ENCODE measurements around the gene P2RY2. TPM values are rescaled to one million over a fixed set of nuclear protein-coding genes. Genes with fewer than 3 reads are reported as not detected.

Gene P2RY2
- polyA plus RNA-seq, 6 donors from 2014 or later = 0.18 TPM; not detected in 5

DNA sequence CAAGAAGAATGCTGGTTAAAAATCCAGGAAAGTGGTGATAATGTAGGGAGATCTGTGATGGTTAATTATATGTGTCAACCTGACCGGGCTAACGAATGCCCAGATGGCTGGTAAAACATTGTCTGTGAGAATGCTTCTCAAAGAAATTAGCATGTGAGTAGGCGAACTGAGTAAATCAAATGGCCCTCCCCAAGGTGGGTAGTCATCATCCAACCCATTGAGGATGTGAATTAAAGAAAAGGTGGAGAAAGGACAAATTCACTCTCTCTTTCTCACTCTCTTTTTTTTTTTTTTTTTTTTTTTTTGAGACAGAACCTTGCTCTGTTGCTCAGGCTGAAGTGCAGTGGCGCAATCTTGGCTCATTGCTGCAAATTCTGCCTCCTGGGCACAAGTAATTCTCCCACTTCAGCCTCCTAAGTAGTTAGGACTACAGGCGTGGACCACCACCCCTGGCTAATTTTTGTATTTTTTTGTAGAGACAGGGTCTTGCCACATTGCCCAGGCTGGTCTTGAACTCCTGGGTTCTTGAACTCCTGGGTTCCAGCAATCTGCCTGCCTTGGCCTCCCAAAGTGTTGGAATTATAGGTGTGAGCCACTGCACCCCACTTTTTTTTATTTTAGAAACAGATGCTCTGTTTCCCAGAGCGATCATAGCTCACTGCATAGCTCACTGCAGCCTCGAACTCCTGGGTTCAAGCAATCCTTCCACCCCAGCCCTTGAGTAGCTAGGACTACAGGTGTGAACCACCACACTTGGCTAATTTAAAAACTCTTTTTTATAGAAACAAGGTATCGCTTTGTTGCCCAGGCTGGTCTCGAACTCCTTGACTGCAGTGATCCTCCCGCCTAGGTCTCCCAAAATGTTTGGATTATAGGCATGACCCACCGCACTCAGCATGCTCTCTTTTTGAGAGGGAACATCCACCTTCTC lies 32.0 kb downstream of the P2RY2 start:
- no peak for ATAC-seq (ENCODE audit: low read depth in 2 of 2)

GRCh38 chr11:73252577-73253191 lies 34.6 kb downstream of the P2RY2 start:
- peak in 1 of 2 donors; percentile 69 for ATAC-seq (ENCODE audit: low read depth in 2 of 2)
- H3K4me3 Mint-ChIP-seq = no peak overlapping the region
- H3K4me1 Mint-ChIP-seq = no peaks in the 10 kb centered on the region
- no peak overlapping the region for H3K27ac Mint-ChIP-seq
- no peak for DNase-seq
- no peaks in the 10 kb centered on the region for H3K9me3 Mint-ChIP-seq
- H3K27me3 Mint-ChIP-seq = no peaks in the 10 kb centered on the region
- no peaks in the 10 kb centered on the region for H3K36me3 Mint-ChIP-seq

More for the DNA sequence above, 32.0 kb downstream of the P2RY2 start:
- Mint-ChIP-seq H3K27me3 (no peaks in the 10 kb centered on the region), H3K36me3 (no peaks in the 10 kb centered on the region), H3K4me3 (no peak overlapping the region), H3K9me3 (no peaks in the 10 kb centered on the region), H3K4me1 (peaks cover 0 to under 1% (median 0%) of the 10 kb centered on the region in 3 donors), H3K27ac (no peak overlapping the region)
- DNase-seq = no peak

DNA sequence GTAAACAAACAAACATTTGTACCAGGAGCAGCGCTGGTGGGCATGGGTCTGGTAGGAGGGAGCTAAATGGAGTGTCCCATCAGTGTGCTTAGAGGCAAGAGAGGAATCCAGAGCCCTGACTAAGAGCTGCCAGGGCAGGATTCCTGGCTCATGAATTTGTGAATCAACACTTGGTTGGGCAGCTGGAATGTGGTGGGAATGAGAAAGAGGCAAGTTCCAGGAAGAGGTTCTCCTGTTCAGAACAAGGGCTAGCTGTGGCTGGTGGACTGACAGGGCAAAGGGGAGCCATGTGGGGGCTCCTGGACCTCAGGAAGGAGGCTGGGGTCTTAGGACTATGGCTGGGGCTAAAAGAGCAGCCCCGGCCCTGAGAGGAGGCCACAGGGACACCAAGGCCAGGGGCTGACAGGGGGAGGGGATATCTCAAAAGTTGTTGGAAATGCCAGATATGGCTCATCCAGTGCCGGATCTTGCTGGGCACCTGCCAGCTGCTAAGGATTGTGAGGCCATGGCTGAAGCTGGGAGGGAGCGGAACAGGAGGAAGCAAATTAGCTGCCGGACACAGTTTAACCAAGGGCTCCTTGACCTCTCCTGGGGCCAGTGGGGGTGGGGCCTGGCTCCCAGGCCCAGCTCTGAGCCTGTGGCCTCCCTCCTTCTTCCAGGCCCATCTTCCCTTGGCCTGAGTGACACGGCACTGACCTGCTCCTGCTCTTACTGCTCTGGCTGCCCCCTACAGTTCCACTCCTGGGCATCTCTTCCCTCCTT lies 39.4 kb downstream of the P2RY2 start:
- ATAC-seq (ENCODE audit: low read depth in 2 of 2) = no peak
- Mint-ChIP-seq H3K36me3 (no peaks in the 10 kb centered on the region), H3K27ac (no peak overlapping the region), H3K9me3 (no peaks in the 10 kb centered on the region), H3K27me3 (peaks cover 8 to 18% (median 16%) of the 10 kb centered on the region in 3 donors), H3K4me3 (peak overlapping the region in 1 of 8 donors; percentile 74), H3K4me1 (no peaks in the 10 kb centered on the region)
- no peak for DNase-seq

- ATAC-seq (ENCODE audit: low read depth in 2 of 2) = no peak
- no peak overlapping the region for H3K27ac Mint-ChIP-seq
- no peak for DNase-seq
- H3K27me3 Mint-ChIP-seq = peaks cover 13 to 26% (median 24%) of the 10 kb centered on the region in 3 donors
- no peaks in the 10 kb centered on the region for H3K9me3 Mint-ChIP-seq
- no peaks in the 10 kb centered on the region for H3K36me3 Mint-ChIP-seq
- H3K4me3 Mint-ChIP-seq = no peak overlapping the region
- no peaks in the 10 kb centered on the region for H3K4me1 Mint-ChIP-seq
Measured at GRCh38 chr11:73258104-73259035, 40.3 kb downstream of the P2RY2 start.

- Mint-ChIP-seq H3K4me3 (peak overlapping the region in 1 of 8 donors; percentile 68), H3K27ac (peak overlapping the region in 1 of 6 donors; percentile 25), H3K9me3 (no peaks in the 10 kb centered on the region), H3K36me3 (peaks cover 0 to 1% of the 10 kb centered on the region in 2 donors), H3K4me1 (peaks cover 0 to under 1% (median 0%) of the 10 kb centered on the region in 3 donors), H3K27me3 (peaks cover 15 to 33% (median 33%) of the 10 kb centered on the region in 3 donors)
- DNase-seq (no peak), ATAC-seq (ENCODE audit: low read depth in 2 of 2) (no peak)
Measured at GRCh38 chr11:73259406-73260126, 41.5 kb downstream of the P2RY2 start.

DNA sequence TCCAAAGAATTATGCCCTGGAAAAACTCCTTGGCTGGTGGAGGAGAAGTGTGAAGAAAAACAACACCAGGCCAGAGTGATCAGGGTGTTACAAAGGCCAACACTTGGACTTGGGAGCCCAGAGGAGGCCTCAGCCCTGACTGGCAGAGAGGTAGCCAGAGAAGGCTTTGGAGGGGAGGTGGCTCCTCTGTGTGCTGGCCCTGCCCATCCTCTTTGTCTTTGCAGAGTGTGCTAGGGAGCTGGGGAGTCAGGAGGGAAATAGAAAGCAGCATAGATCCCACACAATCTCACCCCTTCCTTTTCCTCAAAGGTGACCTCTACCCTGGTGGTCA lies 42.0 kb downstream of the P2RY2 start:
- peaks cover 0 to 4% (median 0%) of the 10 kb centered on the region in 3 donors for H3K4me1 Mint-ChIP-seq
- no peak overlapping the region for H3K27ac Mint-ChIP-seq
- no peak for ATAC-seq (ENCODE audit: low read depth in 2 of 2)
- H3K27me3 Mint-ChIP-seq = peaks cover 20 to 38% (median 38%) of the 10 kb centered on the region in 3 donors
- no peak for DNase-seq
- H3K9me3 Mint-ChIP-seq = no peaks in the 10 kb centered on the region
- H3K36me3 Mint-ChIP-seq = peaks cover 0 to 6% of the 10 kb centered on the region in 2 donors
- no peak overlapping the region for H3K4me3 Mint-ChIP-seq

GRCh38 chr11:73262851-73263495 lies 44.9 kb downstream of the P2RY2 start:
- Mint-ChIP-seq H3K4me3 (no peak overlapping the region), H3K9me3 (no peaks in the 10 kb centered on the region), H3K27ac (peak overlapping the region in 1 of 6 donors; percentile 83), H3K4me1 (peaks cover 0 to 4% (median 0%) of the 10 kb centered on the region in 3 donors), H3K27me3 (peaks cover 38 to 60% (median 51%) of the 10 kb centered on the region in 3 donors), H3K36me3 (peaks cover 0 to 6% of the 10 kb centered on the region in 2 donors)
- no peak for ATAC-seq (ENCODE audit: low read depth in 2 of 2)
- DNase-seq = no peak

GRCh38 chr11:73263640-73264039 lies 45.6 kb downstream of the P2RY2 start:
- no peak overlapping the region for H3K27ac Mint-ChIP-seq
- ATAC-seq (ENCODE audit: low read depth in 2 of 2) = no peak
- peaks cover 0 to 4% (median 0%) of the 10 kb centered on the region in 3 donors for H3K4me1 Mint-ChIP-seq
- H3K36me3 Mint-ChIP-seq = peaks cover 0 to 6% of the 10 kb centered on the region in 2 donors
- H3K27me3 Mint-ChIP-seq = peaks cover 38 to 60% (median 51%) of the 10 kb centered on the region in 3 donors
- no peak for DNase-seq
- H3K9me3 Mint-ChIP-seq = no peaks in the 10 kb centered on the region
- H3K4me3 Mint-ChIP-seq = no peak overlapping the region

- peaks cover 0 to 6% of the 10 kb centered on the region in 2 donors for H3K36me3 Mint-ChIP-seq
- ATAC-seq (ENCODE audit: low read depth in 2 of 2) (no peak), DNase-seq (no peak)
- H3K4me1 Mint-ChIP-seq = peaks cover 0 to 5% (median 4%) of the 10 kb centered on the region in 3 donors
- H3K27ac Mint-ChIP-seq = no peak overlapping the region
- H3K4me3 Mint-ChIP-seq = no peak overlapping the region
- no peaks in the 10 kb centered on the region for H3K9me3 Mint-ChIP-seq
- peaks cover 41 to 55% (median 46%) of the 10 kb centered on the region in 3 donors for H3K27me3 Mint-ChIP-seq
Measured at GRCh38 chr11:73265278-73265810, 47.3 kb downstream of the P2RY2 start.

DNA sequence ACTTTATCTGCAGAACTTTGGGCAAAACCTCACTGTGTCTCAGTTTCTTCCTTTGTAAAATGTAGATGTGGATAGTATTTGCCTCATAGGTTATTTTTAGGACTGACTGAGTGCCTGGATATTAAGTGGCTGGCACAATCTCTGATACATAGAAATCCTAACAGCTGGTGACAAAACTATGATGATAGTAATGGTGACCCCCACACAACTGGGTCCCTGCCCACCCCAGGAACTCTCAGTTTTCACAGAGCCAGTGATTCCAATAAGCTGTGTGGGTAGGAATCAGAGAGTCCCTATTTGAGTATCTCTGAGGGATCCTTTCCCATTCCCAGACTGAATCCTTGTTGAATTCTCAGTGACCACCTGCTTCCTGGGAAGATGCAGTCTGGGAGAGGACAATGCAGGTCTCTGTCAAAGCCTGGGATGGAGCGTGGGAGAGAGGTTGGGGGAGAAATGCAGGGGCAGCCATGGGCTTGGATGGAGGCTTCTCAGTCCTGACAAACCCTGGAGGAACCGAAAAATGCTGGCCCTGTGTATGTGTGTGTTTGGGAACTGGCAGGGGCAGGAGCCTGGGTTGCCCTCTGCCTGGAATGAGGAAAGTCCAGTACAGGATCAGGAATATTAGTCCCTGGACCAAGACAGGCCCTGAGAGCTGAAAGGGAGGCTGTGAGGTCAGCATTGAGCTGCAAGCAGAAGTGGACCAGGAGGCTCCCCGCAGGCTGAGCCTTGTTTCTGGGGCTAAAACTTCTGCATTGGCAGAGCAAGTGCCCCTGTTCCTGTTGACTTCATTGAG lies 48.0 kb downstream of the P2RY2 start:
- Mint-ChIP-seq H3K27ac (no peak overlapping the region), H3K4me1 (peaks cover 0 to 5% (median 4%) of the 10 kb centered on the region in 3 donors)
- ATAC-seq (ENCODE audit: low read depth in 2 of 2) = no peak

GRCh38 chr11:73266646-73267020 lies 48.6 kb downstream of the P2RY2 start:
- peaks cover 43 to 55% (median 46%) of the 10 kb centered on the region in 3 donors for H3K27me3 Mint-ChIP-seq
- ATAC-seq (ENCODE audit: low read depth in 2 of 2) = no peak
- H3K27ac Mint-ChIP-seq = no peak overlapping the region
- DNase-seq = no peak
- H3K9me3 Mint-ChIP-seq = no peaks in the 10 kb centered on the region
- H3K36me3 Mint-ChIP-seq = peaks cover 0 to 6% of the 10 kb centered on the region in 2 donors
- peak overlapping the region in 1 of 8 donors; percentile 37 for H3K4me3 Mint-ChIP-seq
- H3K4me1 Mint-ChIP-seq = peaks cover 0 to 8% (median 5%) of the 10 kb centered on the region in 3 donors

More for the DNA sequence above, 48.0 kb downstream of the P2RY2 start:
- peaks cover 41 to 55% (median 46%) of the 10 kb centered on the region in 3 donors for H3K27me3 Mint-ChIP-seq
- DNase-seq = no peak
- H3K36me3 Mint-ChIP-seq = peaks cover 0 to 6% of the 10 kb centered on the region in 2 donors
- no peak overlapping the region for H3K4me3 Mint-ChIP-seq
- H3K9me3 Mint-ChIP-seq = no peaks in the 10 kb centered on the region

Measured in naive B cell (primary cell).